Activated T-cell treated with anti-CD3 and anti-CD28 coated beads, Interleukin-2, amount 50 U/mL, for 48 hours (primary cell): ENCODE measurements around the gene STRIT1.

Source experiments
- DNase-seq, 2 experiments: peaks; one replicate each; pipeline ENCODE4 v3.0.0-alpha.2; 2020

The STRIT1 gene

DNA sequence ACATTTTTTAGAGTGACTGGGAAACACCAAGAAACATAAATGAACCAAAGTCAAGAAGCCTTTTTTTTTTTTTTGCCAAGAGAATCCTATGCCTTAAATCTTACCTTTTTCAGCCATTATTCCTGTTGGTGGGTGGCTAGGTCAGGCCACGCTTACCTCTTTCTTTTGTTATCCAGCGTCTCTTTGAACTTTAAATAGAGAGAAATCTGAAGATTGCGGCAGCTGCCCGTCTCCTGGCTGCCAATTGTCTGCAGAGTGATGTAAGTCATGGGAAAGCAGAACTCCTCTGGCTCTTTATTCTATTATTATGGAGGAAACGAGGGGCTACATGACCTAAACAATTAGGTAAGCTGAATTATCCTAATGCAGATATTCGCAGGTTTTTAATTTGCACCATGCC lies at the start of gene STRIT1:
Gene STRIT1 (minus strand): TSS at position 168 of the 400 bp plus-strand sequence.
- DNase-seq = no peak

GRCh38 chr3:155342344-155342743 lies 48.9 kb upstream of the STRIT1 start:
- no peak for DNase-seq

DNA sequence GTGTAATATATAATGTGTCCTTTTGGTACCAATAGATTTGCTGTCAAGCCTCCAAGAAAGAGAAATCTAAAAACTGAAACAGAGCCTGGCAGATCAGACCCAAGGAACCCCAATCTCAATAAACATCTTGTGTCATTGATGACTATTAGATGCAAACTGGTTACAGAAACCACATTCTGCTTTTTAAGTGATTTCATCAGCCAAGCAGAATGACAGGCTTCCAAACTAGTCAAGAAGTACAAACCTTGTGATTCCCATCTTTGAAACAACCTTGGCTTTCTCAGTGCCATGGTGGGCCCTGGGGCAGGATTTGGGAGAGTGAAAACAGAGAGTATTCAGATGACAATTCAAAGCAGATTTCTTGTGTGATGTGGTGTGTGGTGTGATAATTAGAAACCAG lies 45.6 kb upstream of the STRIT1 start:
- no peak for DNase-seq

- DNase-seq = no peak
Observed at GRCh38 chr3:155335724-155336354, 42.4 kb upstream of the STRIT1 start.

GRCh38 chr3:155334914-155335723 lies 41.6 kb upstream of the STRIT1 start:
- no peak for DNase-seq

DNA sequence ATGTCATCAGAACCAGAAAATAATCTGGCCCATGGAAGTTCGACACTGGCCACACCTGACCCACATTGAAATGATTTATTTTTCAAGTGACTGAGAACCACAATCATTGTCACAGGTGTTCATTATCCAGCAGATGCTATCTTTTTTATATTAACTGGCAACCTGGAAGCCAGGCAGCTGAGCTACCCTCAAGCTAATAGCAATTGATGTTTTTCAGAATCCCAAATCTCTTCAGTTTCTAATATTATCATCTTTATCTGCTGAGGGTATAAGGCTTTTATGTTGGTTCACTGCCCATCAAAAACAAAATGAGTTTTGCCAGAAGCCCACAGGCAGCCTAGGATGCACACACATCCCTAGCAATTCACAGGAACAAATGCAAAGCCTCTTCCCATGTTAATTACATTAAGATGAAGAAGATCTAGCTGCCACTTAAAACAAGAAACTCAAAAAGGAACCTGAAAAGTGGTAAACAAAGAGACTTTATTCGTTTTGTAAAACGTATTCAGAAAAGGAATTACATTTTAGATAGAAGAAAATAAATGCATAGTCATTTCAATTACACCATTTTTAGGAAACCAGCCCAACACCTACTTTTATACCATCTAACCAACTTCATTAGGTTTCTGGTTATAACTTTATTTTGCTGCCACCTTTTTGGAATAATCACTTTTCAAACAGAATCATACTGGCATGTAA lies 40.9 kb upstream of the STRIT1 start:
- no peak for DNase-seq

DNA sequence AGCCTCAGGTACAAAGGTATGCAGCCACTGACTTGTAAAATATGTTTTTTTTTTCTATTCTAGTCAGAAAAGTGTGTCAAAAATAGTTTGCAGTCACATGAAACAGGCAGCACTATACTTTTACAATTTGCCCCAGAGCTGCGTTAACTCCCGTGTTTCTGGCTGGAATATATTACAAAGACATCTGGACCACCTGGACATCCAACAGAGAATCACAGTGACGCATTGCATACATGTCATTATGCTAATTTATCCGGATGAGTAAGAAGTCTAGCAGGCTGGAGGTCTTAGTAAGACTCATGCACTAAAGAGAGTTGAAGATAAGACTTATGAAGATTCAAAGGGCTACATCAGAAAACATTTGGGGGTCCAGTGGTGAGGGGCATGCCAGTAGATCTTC lies 39.2 kb upstream of the STRIT1 start:
- DNase-seq = no peak

- no peak for DNase-seq
Observed at GRCh38 chr3:155331078-155331477, 37.6 kb upstream of the STRIT1 start.

DNA sequence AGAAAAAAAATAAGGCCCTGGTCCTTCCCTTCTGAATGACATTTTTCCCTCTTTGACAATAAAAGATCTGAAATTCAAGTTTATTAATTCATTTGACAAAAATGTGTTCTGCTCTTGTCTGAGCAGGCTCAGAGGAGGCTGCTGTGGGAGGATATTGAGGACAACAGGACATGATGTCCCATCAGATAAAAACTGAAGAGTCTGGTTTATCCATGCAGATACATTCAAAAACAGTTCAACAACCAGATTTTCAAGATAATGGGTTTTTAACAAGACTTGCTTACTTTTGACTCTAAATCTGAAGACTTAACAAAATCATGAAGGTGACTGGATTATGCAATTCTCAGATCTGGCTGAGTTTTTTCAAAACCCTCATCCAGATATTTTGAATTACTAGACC lies 36.9 kb upstream of the STRIT1 start:
- no peak for DNase-seq

DNA sequence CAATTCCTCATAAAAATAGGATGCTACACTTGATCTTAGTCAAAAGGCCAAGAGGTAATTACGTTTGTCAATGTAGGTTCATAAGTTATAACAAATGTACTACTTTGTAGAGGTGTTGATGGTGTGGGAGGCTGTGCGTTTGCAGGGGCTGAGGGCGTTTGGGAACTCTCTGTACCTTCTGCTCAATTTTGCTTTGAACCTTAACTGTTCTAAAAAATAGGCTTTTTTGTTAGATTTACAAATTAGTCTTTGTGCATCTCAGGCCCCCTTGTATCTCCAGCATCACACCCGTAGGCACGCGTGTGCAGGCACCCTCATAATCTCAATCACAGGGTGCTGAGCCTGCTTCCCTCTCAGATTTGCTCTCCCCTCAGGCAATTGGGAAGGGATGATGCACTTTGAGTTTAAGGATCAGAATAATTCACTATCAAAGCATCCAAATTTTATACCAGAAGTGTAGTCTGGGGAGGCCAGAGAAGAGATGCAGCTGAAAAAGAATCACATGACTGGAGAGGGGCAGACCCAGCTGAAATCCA lies 36.1 kb upstream of the STRIT1 start:
- DNase-seq = no peak

DNA sequence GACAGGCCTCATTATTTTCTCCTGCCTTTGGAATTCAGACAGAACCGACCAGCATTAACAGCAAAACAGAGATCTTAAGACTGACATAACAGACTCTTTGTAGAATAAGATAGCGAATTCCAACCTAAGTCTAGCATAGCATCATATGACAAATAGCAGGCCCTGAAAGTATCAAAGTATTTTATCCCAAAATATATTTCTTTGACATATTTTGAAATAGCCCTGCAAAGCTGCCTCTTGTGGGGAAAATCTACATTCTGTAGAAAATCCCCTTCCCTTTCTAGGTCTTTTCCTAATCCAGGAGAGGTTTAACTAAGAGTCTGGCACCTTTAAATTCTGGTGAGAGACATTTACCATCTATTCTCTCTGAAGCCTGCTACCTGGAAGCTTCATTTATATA lies 34.4 kb upstream of the STRIT1 start:
- DNase-seq = no peak

GRCh38 chr3:155327430-155327829 lies 33.9 kb upstream of the STRIT1 start:
- no peak for DNase-seq

DNA sequence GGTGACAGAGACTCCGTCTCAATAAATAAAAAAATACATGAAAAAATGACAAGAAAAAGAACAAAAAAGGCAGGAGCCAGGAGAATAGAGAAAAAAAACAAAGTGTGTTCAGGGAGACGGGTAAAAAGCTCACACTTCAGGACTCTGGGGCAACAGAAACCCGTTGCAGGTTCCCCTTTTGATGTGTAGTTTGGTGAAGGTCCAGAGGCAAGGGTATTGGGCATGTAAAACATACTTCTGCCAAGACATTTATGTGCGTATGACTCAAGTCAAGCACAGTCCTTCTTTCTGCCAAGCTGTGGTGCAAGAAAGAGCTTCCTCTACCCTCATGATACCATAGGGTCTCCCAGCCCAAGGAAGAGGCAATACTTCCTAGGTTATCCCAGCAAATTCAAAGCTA lies 33.4 kb upstream of the STRIT1 start:
- no peak for DNase-seq

GRCh38 chr3:155326244-155326643 lies 32.8 kb upstream of the STRIT1 start:
- DNase-seq = no peak

GRCh38 chr3:155325263-155325835 lies 31.9 kb upstream of the STRIT1 start:
- DNase-seq = no peak

DNA sequence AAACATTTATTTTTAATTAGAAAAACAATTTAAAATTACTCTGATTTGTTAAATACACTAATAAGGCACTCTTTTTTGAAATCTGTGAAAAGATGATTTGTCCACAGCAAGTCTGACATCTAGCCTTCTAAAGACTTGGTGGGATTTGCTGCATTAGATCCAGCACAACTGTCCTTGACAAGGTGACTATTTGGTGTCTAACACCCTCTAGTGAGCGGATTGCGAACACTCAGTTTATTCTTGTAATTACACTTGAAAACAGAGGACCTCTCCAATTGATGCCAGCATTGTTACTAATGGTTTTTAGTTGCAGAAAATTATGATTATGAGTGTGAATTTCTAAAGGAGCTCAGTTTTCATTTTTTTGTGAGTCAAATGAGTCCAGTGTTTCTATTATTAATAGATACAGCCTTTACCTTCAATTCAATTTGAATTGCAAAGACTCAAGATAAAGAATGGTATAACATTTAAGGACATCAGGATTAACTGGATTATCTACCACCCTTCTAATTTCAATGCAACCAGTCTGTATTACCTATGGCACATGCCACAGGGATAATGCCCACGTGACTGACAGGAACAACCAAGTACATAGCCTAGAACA lies 29.7 kb upstream of the STRIT1 start:
- no peak for DNase-seq

DNA sequence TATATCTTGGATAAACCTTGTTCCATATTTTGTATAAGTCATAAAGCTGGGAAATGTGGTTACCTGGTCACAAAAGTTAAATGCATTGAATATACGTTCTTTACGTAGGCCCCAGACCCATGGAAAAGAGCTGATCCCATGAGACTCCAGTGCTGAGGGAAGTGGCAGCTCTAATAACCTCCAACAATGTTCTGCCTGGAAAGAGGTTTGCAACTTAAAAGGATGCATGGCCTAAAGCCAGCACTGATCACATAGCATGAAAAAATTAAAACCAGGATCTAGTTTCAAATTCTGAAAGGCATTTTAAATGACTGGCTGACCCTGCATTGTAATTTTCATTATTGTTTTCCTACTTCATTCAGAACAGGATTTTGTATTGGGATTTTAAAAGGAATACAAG lies 27.9 kb upstream of the STRIT1 start:
- DNase-seq = no peak

DNA sequence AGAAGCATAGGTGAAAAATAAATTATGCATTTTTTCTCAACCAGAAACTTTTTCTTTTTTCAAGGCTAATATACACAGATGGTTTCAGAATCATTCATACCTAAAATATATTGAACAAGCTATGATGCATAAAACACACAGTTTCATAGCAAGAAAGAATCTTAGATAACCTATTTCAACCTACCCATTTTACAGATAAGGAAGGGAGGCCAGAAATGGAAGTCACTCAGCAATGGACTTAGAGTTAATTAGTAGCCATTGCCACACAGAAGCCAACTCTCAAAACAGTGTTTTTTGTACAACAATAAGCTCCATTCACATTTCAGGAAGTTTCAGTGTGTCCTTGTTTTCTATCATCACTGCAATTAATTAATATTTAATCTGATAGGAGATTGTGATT lies 27.5 kb upstream of the STRIT1 start:
- DNase-seq = no peak

DNA sequence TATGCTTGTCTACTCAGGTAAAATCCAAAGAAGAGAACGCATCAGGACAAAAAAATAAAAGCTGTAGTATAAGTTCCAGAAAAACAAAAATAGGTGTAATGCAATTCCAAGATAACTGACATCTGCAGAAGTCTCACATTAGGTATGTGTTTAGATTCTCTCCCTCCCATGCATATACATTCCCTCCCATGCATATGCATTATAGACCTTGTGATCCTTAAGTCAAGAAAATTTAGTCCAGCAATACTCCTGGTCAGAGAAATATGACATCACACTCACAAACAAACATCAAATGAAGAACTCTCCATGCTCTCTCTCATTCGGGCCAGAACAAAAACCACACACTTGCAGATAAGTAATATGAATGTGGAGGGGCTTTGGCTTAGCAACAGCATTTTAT lies 25.3 kb upstream of the STRIT1 start:
- DNase-seq = no peak

GRCh38 chr3:155317211-155317610 lies 23.7 kb upstream of the STRIT1 start:
- DNase-seq = no peak

GRCh38 chr3:155316426-155316825 lies 22.9 kb upstream of the STRIT1 start:
- no peak for DNase-seq

GRCh38 chr3:155313916-155314315 lies 20.4 kb upstream of the STRIT1 start:
- no peak for DNase-seq

GRCh38 chr3:155313300-155313699 lies 19.8 kb upstream of the STRIT1 start:
- DNase-seq = no peak
